Smooth muscle cell (in vitro differentiated cells): ENCODE data around the gene ILK. TPM values are rescaled to one million over a fixed set of nuclear protein-coding genes. Genes with fewer than 3 reads are reported as not detected.

ENCODE experiments used
- DNase-seq: peaks from one replicate; lab custom pipeline; 2025; ENCODE audit not compliant: unreplicated experiment; lab: John Stamatoyannopoulos, UW
- H2AFZ ChIP-seq: fragments of 200-600 bp; sonication (generic); 2 replicates; pipeline ENCODE4 v1.6.0; 2016; ENCODE audit warnings: antibody characterized with exemption, low read depth, mild to moderate bottlenecking
- H3F3A ChIP-seq: fragments of 200-600 bp; sonication (generic); 2 replicates; pipeline ENCODE4 v1.6.0; 2017; ENCODE audit warnings: antibody characterized with exemption, low read depth
- H3K27ac ChIP-seq: fragments of 200-600 bp; sonication (generic); 2 replicates; pipeline ENCODE4 v1.5.1; 2016; ENCODE audit warnings: low read depth, mild to moderate bottlenecking
- H3K27me3 ChIP-seq: fragments of 200-600 bp; sonication (generic); 2 replicates; pipeline ENCODE4 v1.6.1; 2016; ENCODE audit warnings: low read depth, mild to moderate bottlenecking
- H3K36me3 ChIP-seq: fragments of 200-600 bp; sonication (generic); 2 replicates; pipeline ENCODE4 v1.5.1; 2016; ENCODE audit warnings: low read depth
- H3K4me1 ChIP-seq: fragments of 200-600 bp; sonication (generic); 2 replicates; pipeline ENCODE4 v1.5.1; 2016; ENCODE audit warnings: low read depth
- H3K4me2 ChIP-seq: fragments of 200-600 bp; sonication (generic); 2 replicates; pipeline ENCODE4 v1.6.0; 2016; ENCODE audit warnings: mild to moderate bottlenecking
- H3K4me3 ChIP-seq: fragments of 200-600 bp; sonication (generic); 2 replicates; pipeline ENCODE4 v1.5.1; 2016; ENCODE audit warnings: mild to moderate bottlenecking
- H3K79me2 ChIP-seq: fragments of 200-600 bp; sonication (generic); 2 replicates; pipeline ENCODE4 v1.6.0; 2016; ENCODE audit warnings: low read depth, mild to moderate bottlenecking
- H3K9ac ChIP-seq: fragments of 200-600 bp; sonication (generic); 2 replicates; pipeline ENCODE4 v1.6.0; 2016; ENCODE audit warnings: low read depth
- H3K9me3 ChIP-seq: fragments of 200-600 bp; sonication (generic); replicated peaks from 2 replicates; pipeline ENCODE4 v1.5.1; 2016; ENCODE audit warnings: low read depth
- H4K20me1 ChIP-seq: fragments of 200-600 bp; sonication (generic); 2 replicates; pipeline ENCODE4 v1.6.0; 2016; ENCODE audit warnings: low read depth
- CTCF ChIP-seq: fragments of 200-600 bp; sonication (generic); IDR thresholded peaks from 2 replicates; pipeline ENCODE4 v1.5.1; 2017; ENCODE audit warnings: borderline replicate concordance, mild to moderate bottlenecking, antibody characterized with exemption; ENCODE audit not compliant: insufficient read depth, poor library complexity, severe bottlenecking
- WGBS: methylation state at CpG from one replicate; pipeline ENCODE4 v1.1.7; 2016; ENCODE audit warnings: low lambda C conversion rate; 5-methylcytosine and 5-hydroxymethylcytosine counted together
- polyA plus RNA-seq: library from polyadenylated mRNA; unstranded; fragments of >200 nt; fragmentation: Nextera tagmentation; extraction: Ambion mirVana; gene quantifications from 2 replicates; pipeline ENCODE4 v1.2.1, GENCODE V29; 2016
- total RNA-seq: library from RNA; depleted of rRNA; stranded (reverse); fragments of >200 nt; gene quantifications from 2 replicates; pipeline ENCODE4 v1.2.3, GENCODE V29; 2014

The ILK gene
- total and polyA plus RNA-seq, 2 experiments from 2014 or later: 138 to 236 TPM

DNA sequence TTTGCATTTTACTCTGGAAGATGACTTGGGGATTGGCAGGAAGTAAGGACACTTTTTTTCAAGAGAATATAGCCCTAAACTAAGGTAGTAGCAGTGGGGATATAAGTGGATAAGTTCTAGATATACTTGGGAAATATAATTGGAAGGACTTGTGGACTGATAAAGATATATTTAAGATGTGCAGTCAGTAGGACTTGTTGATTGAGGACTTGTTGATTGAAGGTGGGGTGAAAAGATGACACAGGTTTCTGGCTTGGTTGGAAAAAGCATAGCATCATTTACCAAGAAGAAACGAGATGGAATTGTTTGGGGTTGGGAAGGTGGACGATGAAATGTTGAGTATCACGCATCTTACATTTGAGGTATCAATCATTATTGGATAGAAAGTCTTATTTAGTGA, 9.9 kb downstream of the ILK start:
- H2AFZ ChIP-seq: no peak overlapping the region
- peaks cover 35% of the 10 kb centered on the region for H3F3A ChIP-seq
- H3K4me3 ChIP-seq: no peak overlapping the region
- peak overlapping the region; percentile 99 for H3K27ac ChIP-seq
- peaks cover 13% of the 10 kb centered on the region for H3K4me1 ChIP-seq
- H3K36me3 ChIP-seq: no peaks in the 10 kb centered on the region
- H3K27me3 ChIP-seq: no peaks in the 10 kb centered on the region
- peak overlapping the region; percentile 96 for H3K4me2 ChIP-seq
- H3K79me2 ChIP-seq: peaks cover 31% of the 10 kb centered on the region
- peak overlapping the region; percentile 90 for H3K9ac ChIP-seq
- H4K20me1 ChIP-seq: no peaks in the 10 kb centered on the region
- no peaks in the 10 kb centered on the region for H3K9me3 ChIP-seq
- TF ChIP-seq CTCF: no peak
- 98% methylated on average over 3 of the region's 3 CpGs for WGBS
- DNase-seq: no peak

DNA sequence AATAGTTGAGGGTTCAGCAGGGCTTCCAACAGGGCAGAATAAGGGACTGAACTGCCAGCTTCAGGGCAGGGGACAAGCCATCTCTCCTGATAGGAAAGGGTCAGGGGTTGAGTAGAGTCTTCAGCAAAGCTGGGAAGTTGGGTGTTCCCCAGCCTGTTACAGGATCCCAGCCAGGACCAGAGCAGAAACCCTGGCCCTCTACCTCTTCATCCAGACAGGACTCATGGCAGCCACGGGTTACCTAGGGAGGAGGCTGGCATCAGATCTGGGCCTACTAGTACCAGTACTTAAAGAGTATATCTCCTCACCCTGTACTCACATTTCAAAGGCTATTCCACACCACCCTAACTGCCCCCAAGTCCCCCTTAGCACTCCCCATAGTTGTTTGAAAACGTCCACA, 10.9 kb downstream of the ILK start:
- Histone ChIP-seq H3F3A (peaks cover 31% of the 10 kb centered on the region), H3K9me3 (no peaks in the 10 kb centered on the region), H3K27ac (no peak overlapping the region), H2AFZ (no peak overlapping the region), H4K20me1 (no peaks in the 10 kb centered on the region), H3K36me3 (no peaks in the 10 kb centered on the region), H3K4me3 (no peak overlapping the region), H3K4me2 (no peak overlapping the region), H3K27me3 (no peaks in the 10 kb centered on the region), H3K79me2 (peaks cover 21% of the 10 kb centered on the region), H3K9ac (no peak overlapping the region), H3K4me1 (peaks cover 16% of the 10 kb centered on the region)
- WGBS: 100% methylated on average over 2 of the region's 2 CpGs
- no peak for TF ChIP-seq CTCF
- DNase-seq: no peak

- H3K4me3 ChIP-seq: no peak overlapping the region
- peaks cover 29% of the 10 kb centered on the region for H3F3A ChIP-seq
- no peaks in the 10 kb centered on the region for H4K20me1 ChIP-seq
- H3K4me1 ChIP-seq: peaks cover 16% of the 10 kb centered on the region
- H3K9ac ChIP-seq: no peak overlapping the region
- no peak overlapping the region for H3K27ac ChIP-seq
- no peak for DNase-seq
- 96% methylated on average over 5 of the region's 5 CpGs for WGBS
- no peaks in the 10 kb centered on the region for H3K27me3 ChIP-seq
- H3K9me3 ChIP-seq: no peaks in the 10 kb centered on the region
- peaks cover 17% of the 10 kb centered on the region for H3K79me2 ChIP-seq
- H2AFZ ChIP-seq: no peak overlapping the region
- H3K36me3 ChIP-seq: no peaks in the 10 kb centered on the region
- H3K4me2 ChIP-seq: no peak overlapping the region
- TF ChIP-seq CTCF: no peak
Measured at GRCh38 chr11:6615046-6615445, 11.5 kb downstream of the ILK start.

- TF ChIP-seq CTCF: no peak
- Histone ChIP-seq H3K4me3 (no peak overlapping the region), H2AFZ (no peak overlapping the region), H4K20me1 (no peaks in the 10 kb centered on the region), H3K4me1 (peaks cover 20% of the 10 kb centered on the region), H3K27ac (no peak overlapping the region), H3F3A (peaks cover 23% of the 10 kb centered on the region), H3K27me3 (no peaks in the 10 kb centered on the region), H3K79me2 (peaks cover 8% of the 10 kb centered on the region), H3K9me3 (no peaks in the 10 kb centered on the region), H3K9ac (no peak overlapping the region), H3K4me2 (no peak overlapping the region), H3K36me3 (no peaks in the 10 kb centered on the region)
- 82% methylated on average over 9 of the region's 9 CpGs for WGBS
- DNase-seq: no peak
Measured at GRCh38 chr11:6615882-6616585, 12.5 kb downstream of the ILK start.
